Measurements from ENCODE around the gene HELT. TPM values are rescaled to one million over a fixed set of nuclear protein-coding genes. Genes with fewer than 3 reads are reported as not detected.
A peak's percentile ranks its signal among the peaks of the same experiment; 100 is the strongest.
"Not testable (repeated sequence)": the region's sequence is repeated elsewhere in the genome, so short reads cannot be mapped to it uniquely, and the experiment has no call there.

The HELT gene
- total RNA-seq, 1 donor from 2014 or later = not detected

GRCh38 chr4:185035284-185035683 lies 17.0 kb downstream of the HELT start:
- H3K27ac Mint-ChIP-seq (ENCODE audit: unreplicated experiment) = no peak overlapping the region
- DNase-seq (ENCODE audit: low spot score) = no peak
- H3K36me3 Mint-ChIP-seq (ENCODE audit: low read depth, unreplicated experiment) = no peaks in the 10 kb centered on the region
- no peak for TF ChIP-seq CTCF (IDR thresholded peaks at IDR 0.05; ENCODE audit: unreplicated experiment)
- H3K4me3 Mint-ChIP-seq (ENCODE audit: unreplicated experiment) = no peak overlapping the region
- peaks cover 3% of the 10 kb centered on the region for H3K27me3 Mint-ChIP-seq (ENCODE audit: unreplicated experiment)
- peaks cover 4% of the 10 kb centered on the region for H3K9me3 Mint-ChIP-seq (ENCODE audit: unreplicated experiment)
- H3K4me1 Mint-ChIP-seq (ENCODE audit: unreplicated experiment) = no peaks in the 10 kb centered on the region

- Mint-ChIP-seq H3K9me3 (ENCODE audit: unreplicated experiment) (peaks cover 4% of the 10 kb centered on the region), H3K4me3 (ENCODE audit: unreplicated experiment) (no peak overlapping the region), H3K27me3 (ENCODE audit: unreplicated experiment) (peaks cover 3% of the 10 kb centered on the region), H3K4me1 (ENCODE audit: unreplicated experiment) (no peaks in the 10 kb centered on the region), H3K27ac (ENCODE audit: unreplicated experiment) (no peak overlapping the region), H3K36me3 (ENCODE audit: low read depth, unreplicated experiment) (no peaks in the 10 kb centered on the region)
- DNase-seq (ENCODE audit: low spot score) = no peak
- no peak for TF ChIP-seq CTCF (IDR thresholded peaks at IDR 0.05; ENCODE audit: unreplicated experiment)
Observed at GRCh38 chr4:185036019-185036418, 17.7 kb downstream of the HELT start.

- Mint-ChIP-seq H3K27me3 (ENCODE audit: unreplicated experiment) (peaks cover 3% of the 10 kb centered on the region), H3K9me3 (ENCODE audit: unreplicated experiment) (peaks cover 4% of the 10 kb centered on the region), H3K36me3 (ENCODE audit: low read depth, unreplicated experiment) (no peaks in the 10 kb centered on the region), H3K4me1 (ENCODE audit: unreplicated experiment) (no peaks in the 10 kb centered on the region), H3K27ac (ENCODE audit: unreplicated experiment) (no peak overlapping the region), H3K4me3 (ENCODE audit: unreplicated experiment) (no peak overlapping the region)
- no peak for TF ChIP-seq CTCF (IDR thresholded peaks at IDR 0.05; ENCODE audit: unreplicated experiment)
- DNase-seq (ENCODE audit: low spot score) = no peak
Observed at GRCh38 chr4:185036842-185037241, 18.6 kb downstream of the HELT start.

- peak; percentile 86 for TF ChIP-seq CTCF (IDR thresholded peaks at IDR 0.05; ENCODE audit: unreplicated experiment)
- Mint-ChIP-seq H3K36me3 (ENCODE audit: low read depth, unreplicated experiment) (peaks cover 6% of the 10 kb centered on the region), H3K4me1 (ENCODE audit: unreplicated experiment) (no peaks in the 10 kb centered on the region), H3K27me3 (ENCODE audit: unreplicated experiment) (peaks cover 5% of the 10 kb centered on the region), H3K4me3 (ENCODE audit: unreplicated experiment) (no peak overlapping the region), H3K9me3 (ENCODE audit: unreplicated experiment) (peaks cover 8% of the 10 kb centered on the region), H3K27ac (ENCODE audit: unreplicated experiment) (no peak overlapping the region)
- DNase-seq (ENCODE audit: low spot score) = peak; percentile 57
Observed at GRCh38 chr4:185039508-185040273, 21.4 kb downstream of the HELT start.

GRCh38 chr4:185040523-185040922 lies 22.2 kb downstream of the HELT start:
- H3K4me1 Mint-ChIP-seq (ENCODE audit: unreplicated experiment) = no peaks in the 10 kb centered on the region
- H3K9me3 Mint-ChIP-seq (ENCODE audit: unreplicated experiment) = peaks cover 8% of the 10 kb centered on the region
- H3K27me3 Mint-ChIP-seq (ENCODE audit: unreplicated experiment) = peaks cover 5% of the 10 kb centered on the region

GRCh38 chr4:185050286-185050685 lies 32.0 kb downstream of the HELT start:
- not testable (repeated sequence) for H3K27ac Mint-ChIP-seq (ENCODE audit: unreplicated experiment); H3K9me3 Mint-ChIP-seq (ENCODE audit: unreplicated experiment); DNase-seq (ENCODE audit: low spot score); H3K4me3 Mint-ChIP-seq (ENCODE audit: unreplicated experiment); H3K27me3 Mint-ChIP-seq (ENCODE audit: unreplicated experiment); H3K36me3 Mint-ChIP-seq (ENCODE audit: low read depth, unreplicated experiment); H3K4me1 Mint-ChIP-seq (ENCODE audit: unreplicated experiment)

More at GRCh38 chr4:185040523-185040922, 22.2 kb downstream of the HELT start:
- no peak for TF ChIP-seq CTCF (IDR thresholded peaks at IDR 0.05; ENCODE audit: unreplicated experiment)
- Mint-ChIP-seq H3K27ac (ENCODE audit: unreplicated experiment) (no peak overlapping the region), H3K36me3 (ENCODE audit: low read depth, unreplicated experiment) (peaks cover 6% of the 10 kb centered on the region), H3K4me3 (ENCODE audit: unreplicated experiment) (no peak overlapping the region)
- no peak for DNase-seq (ENCODE audit: low spot score)

GRCh38 chr4:185051283-185051682 lies 33.0 kb downstream of the HELT start:
- H3K9me3 Mint-ChIP-seq (ENCODE audit: unreplicated experiment); H3K4me3 Mint-ChIP-seq (ENCODE audit: unreplicated experiment); H3K36me3 Mint-ChIP-seq (ENCODE audit: low read depth, unreplicated experiment); H3K4me1 Mint-ChIP-seq (ENCODE audit: unreplicated experiment); H3K27me3 Mint-ChIP-seq (ENCODE audit: unreplicated experiment); DNase-seq (ENCODE audit: low spot score); H3K27ac Mint-ChIP-seq (ENCODE audit: unreplicated experiment): not testable (repeated sequence)

All from endothelial cell (in vitro differentiated cells).